ENCODE data around the gene MAT2B. TPM values are rescaled to one million over a fixed set of nuclear protein-coding genes. Genes with fewer than 3 reads are reported as not detected.
A peak's percentile ranks its signal among the peaks of the same experiment; 100 is the strongest.

The MAT2B gene
- total and polyA plus RNA-seq, 2 of the 13 experiments (the other 11 are each of a cell fraction or from before 2014, with no cell fraction given), result 20.2 to 37.1 TPM

DNA sequence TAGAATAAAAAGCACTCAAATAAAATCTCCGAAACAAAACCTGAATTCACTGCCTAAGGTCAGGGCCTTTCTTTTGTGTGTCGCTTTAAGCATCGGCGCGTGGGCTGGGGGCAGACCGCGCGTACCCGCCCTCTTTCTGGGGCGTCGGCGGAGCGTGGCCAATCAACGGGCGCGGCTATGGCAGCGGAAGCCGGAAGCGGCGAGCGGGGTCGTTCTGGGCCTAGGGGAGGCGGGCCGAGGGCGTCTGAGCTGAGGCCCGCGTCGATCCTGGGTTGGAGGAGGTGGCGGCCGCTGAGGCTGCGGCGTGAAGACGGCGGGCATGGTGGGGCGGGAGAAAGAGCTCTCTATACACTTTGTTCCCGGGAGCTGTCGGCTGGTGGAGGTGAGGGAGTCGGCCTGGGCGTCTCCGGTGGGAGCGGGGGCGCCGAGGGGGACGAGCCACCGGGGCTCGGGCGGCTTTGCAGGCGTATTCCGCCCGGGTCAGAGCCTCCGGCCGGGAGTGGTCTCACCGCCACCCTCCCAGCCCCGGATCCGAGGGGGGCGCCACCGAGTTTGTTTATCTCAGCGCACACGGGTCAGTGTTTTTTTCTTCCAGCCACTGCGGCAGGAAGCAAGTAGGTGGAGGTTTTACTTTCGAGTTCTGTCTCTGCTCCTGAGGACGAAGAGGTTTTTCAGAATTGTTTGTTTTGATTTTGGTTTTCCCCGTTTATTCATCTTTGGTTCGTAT lies at the start of gene MAT2B (continued):
- peak; percentile 82 for TF ChIP-seq DR1 (CRISPR knock-in tag; IDR thresholded peaks at IDR 0.05)
- TF ChIP-seq ZSCAN29 (CRISPR knock-in tag; conservative IDR thresholded peaks at IDR 0.05), result peak; percentile 93
- TF ChIP-seq FOXC1 (CRISPR knock-in tag; IDR thresholded peaks at IDR 0.05; ENCODE audit: borderline replicate concordance), result no peak; the same call in 1 of the 2 replicates
- peak; percentile 96 for TF ChIP-seq SAP130 (CRISPR knock-in tag; IDR thresholded peaks at IDR 0.05; ENCODE audit: low read depth)
- TF ChIP-seq, protein P1, sequence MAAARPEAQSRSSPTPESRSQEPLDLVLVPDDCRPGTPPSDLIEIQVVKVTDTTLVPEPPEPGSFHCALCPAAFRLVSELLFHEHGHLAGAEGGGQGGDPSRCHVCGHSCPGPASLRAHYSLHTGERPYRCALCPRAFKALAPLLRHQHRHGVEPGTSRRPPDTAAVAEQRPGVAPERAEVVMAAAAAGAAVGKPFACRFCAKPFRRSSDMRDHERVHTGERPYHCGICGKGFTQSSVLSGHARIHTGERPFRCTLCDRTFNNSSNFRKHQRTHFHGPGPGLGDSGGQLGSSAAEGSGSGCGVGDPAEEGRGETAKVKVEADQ (CRISPR knock-in tag; IDR thresholded peaks at IDR 0.05; ENCODE audit: borderline replicate concordance), result no peak
- TF ChIP-seq, protein P2, sequence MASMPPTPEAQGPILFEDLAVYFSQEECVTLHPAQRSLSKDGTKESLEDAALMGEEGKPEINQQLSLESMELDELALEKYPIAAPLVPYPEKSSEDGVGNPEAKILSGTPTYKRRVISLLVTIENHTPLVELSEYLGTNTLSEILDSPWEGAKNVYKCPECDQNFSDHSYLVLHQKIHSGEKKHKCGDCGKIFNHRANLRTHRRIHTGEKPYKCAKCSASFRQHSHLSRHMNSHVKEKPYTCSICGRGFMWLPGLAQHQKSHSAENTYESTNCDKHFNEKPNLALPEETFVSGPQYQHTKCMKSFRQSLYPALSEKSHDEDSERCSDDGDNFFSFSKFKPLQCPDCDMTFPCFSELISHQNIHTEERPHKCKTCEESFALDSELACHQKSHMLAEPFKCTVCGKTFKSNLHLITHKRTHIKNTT (CRISPR knock-in tag; IDR thresholded peaks at IDR 0.05), result no peak; the same call in 1 of the 2 replicates
- TF ChIP-seq MYPOP (CRISPR knock-in tag; IDR thresholded peaks at IDR 0.05), result no peak; the same call in 1 of the 2 replicates
- peak; percentile 79; the same call in 1 of the 2 replicates for TF ChIP-seq SPEN (CRISPR knock-in tag; IDR thresholded peaks at IDR 0.05; ENCODE audit: low read depth)
- TF ChIP-seq WIZ (CRISPR knock-in tag; IDR thresholded peaks at IDR 0.05), result no peak
- 0 out of 2 replicates have a peak, but pooled peaks have one; percentile 12 for TF ChIP-seq HMG20B (CRISPR knock-in tag; conservative IDR thresholded peaks at IDR 0.05)
- peak; percentile 50; the same call in 1 of the 2 replicates for TF ChIP-seq ZNF670 (CRISPR knock-in tag; IDR thresholded peaks at IDR 0.05; ENCODE audit: borderline replicate concordance)
- no peak for TF ChIP-seq ZNF577 (CRISPR knock-in tag; IDR thresholded peaks at IDR 0.05; ENCODE audit: borderline replicate concordance, low read depth)
- TF ChIP-seq THYN1 (CRISPR knock-in tag; IDR thresholded peaks at IDR 0.05; ENCODE audit: borderline replicate concordance, low read depth), result no peak
- no peak for TF ChIP-seq SMC3 (IDR thresholded peaks at IDR 0.05; ENCODE audit: low read length)
- no peak; the same call in 1 of the 2 replicates for TF ChIP-seq ZNF205 (CRISPR knock-in tag; IDR thresholded peaks at IDR 0.05)
- TF ChIP-seq SETDB1 (CRISPR knock-in tag; IDR thresholded peaks at IDR 0.05; ENCODE audit: borderline replicate concordance), result no peak
- TF ChIP-seq ZKSCAN8 (CRISPR knock-in tag; IDR thresholded peaks at IDR 0.05; ENCODE audit: borderline replicate concordance), result no peak
- TF ChIP-seq RXRA (CRISPR knock-in tag; IDR thresholded peaks at IDR 0.05), result peak; percentile 80
- TF ChIP-seq CEBPZ (IDR thresholded peaks at IDR 0.05; ENCODE audit: low read length), result no peak
- no peak for TF ChIP-seq CENPBD1 (CRISPR knock-in tag; IDR thresholded peaks at IDR 0.05; ENCODE audit: borderline replicate concordance, low read depth)
- TF ChIP-seq RARG (CRISPR knock-in tag; IDR thresholded peaks at IDR 0.05; ENCODE audit: low read depth), result no peak
- 0 out of 2 replicates have a peak, but pooled peaks have one; percentile 24 for TF ChIP-seq SMAD9 (CRISPR knock-in tag; IDR thresholded peaks at IDR 0.05)
